H9 (cell line): ENCODE measurements around the gene CAVIN4. TPM values are rescaled to one million over a fixed set of nuclear protein-coding genes. Genes with fewer than 3 reads are reported as not detected.

Experiments
- DNase-seq: peaks from one replicate; pipeline ENCODE4 v3.0.0-alpha.2; 2017
- H2AFZ ChIP-seq: one replicate; pipeline ENCODE4 v1.6.1; 2013; ENCODE audit warnings: mild to moderate bottlenecking, low read length, control low read depth, moderate library complexity
- H2AK5ac ChIP-seq: 2 replicates; pipeline ENCODE4 v1.6.1; 2013; ENCODE audit warnings: low read length, control low read depth, mixed read lengths; ENCODE audit not compliant: insufficient read length
- H2BK120ac ChIP-seq: one replicate; pipeline ENCODE4 v1.6.1; 2013; ENCODE audit warnings: low read depth, mild to moderate bottlenecking, low read length, control low read depth, inconsistent platforms; ENCODE audit not compliant: poor library complexity, severe bottlenecking
- H2BK12ac ChIP-seq: 2 replicates; pipeline ENCODE4 v1.6.1; 2013; ENCODE audit warnings: low read length, control low read depth, mixed read lengths, low read depth; ENCODE audit not compliant: insufficient read length
- H2BK15ac ChIP-seq: 2 replicates; pipeline ENCODE4 v1.6.1; 2013; ENCODE audit warnings: low read depth, low read length, control low read depth
- H2BK20ac ChIP-seq: one replicate; pipeline ENCODE4 v1.6.1; 2013; ENCODE audit warnings: low read depth, mild to moderate bottlenecking, low read length, control low read depth, inconsistent platforms; ENCODE audit not compliant: poor library complexity, severe bottlenecking
- H2BK5ac ChIP-seq: 2 replicates; pipeline ENCODE4 v1.6.1; 2013; ENCODE audit warnings: low read length, control low read depth, mixed read lengths; ENCODE audit not compliant: insufficient read length
- H3K14ac ChIP-seq: 2 replicates; pipeline ENCODE4 v1.6.1; 2013; ENCODE audit warnings: low read length, control low read depth; ENCODE audit not compliant: insufficient read depth
- H3K18ac ChIP-seq: 2 replicates; pipeline ENCODE4 v1.6.1; 2013; ENCODE audit warnings: low read depth, mild to moderate bottlenecking, mixed read lengths, low read length, control low read depth; ENCODE audit not compliant: insufficient read length
- H3K23ac ChIP-seq: 2 replicates; pipeline ENCODE4 v1.6.1; 2013; ENCODE audit warnings: low read length, control low read depth, mixed read lengths, low read depth; ENCODE audit not compliant: insufficient read length
- H3K23me2 ChIP-seq: 2 replicates; pipeline ENCODE4 v1.6.1; 2013; ENCODE audit warnings: low read depth, mild to moderate bottlenecking, mixed read lengths, low read length, control low read depth; ENCODE audit not compliant: insufficient read length, poor library complexity, severe bottlenecking
- H3K27ac ChIP-seq: 2 replicates; pipeline ENCODE4 v1.5.1; 2013; ENCODE audit warnings: low read length, control low read depth, mixed read lengths, low read depth; ENCODE audit not compliant: insufficient read length
- H3K27me3 ChIP-seq: 2 replicates; pipeline ENCODE4 v1.6.1; 2013; ENCODE audit warnings: low read length, control low read depth, inconsistent platforms; ENCODE audit not compliant: insufficient read depth
- H3K4ac ChIP-seq: 2 replicates; pipeline ENCODE4 v1.6.1; 2013; ENCODE audit warnings: low read depth, mild to moderate bottlenecking, control low read depth, inconsistent platforms, low read length, moderate library complexity
- H3K4me1 ChIP-seq: 2 replicates; pipeline ENCODE4 v1.6.1; 2013; ENCODE audit warnings: low read length, control low read depth, inconsistent platforms; ENCODE audit not compliant: insufficient read depth
- H3K4me2 ChIP-seq: 2 replicates; pipeline ENCODE4 v1.6.1; 2013; ENCODE audit warnings: low read length, control low read depth, mixed read lengths; ENCODE audit not compliant: insufficient read length, insufficient read depth
- H3K56ac ChIP-seq: 2 replicates; pipeline ENCODE4 v1.6.1; 2013; ENCODE audit warnings: low read depth, mild to moderate bottlenecking, mixed read lengths, low read length, control low read depth; ENCODE audit not compliant: insufficient read length
- H3K79me1 ChIP-seq: 2 replicates; pipeline ENCODE4 v1.6.1; 2013; ENCODE audit warnings: low read depth, mild to moderate bottlenecking, moderate library complexity, low read length, control low read depth, inconsistent platforms; ENCODE audit not compliant: insufficient read depth, poor library complexity, severe bottlenecking
- H3K79me2 ChIP-seq: 2 replicates; pipeline ENCODE4 v1.6.1; 2013; ENCODE audit warnings: low read length, control low read depth, inconsistent platforms; ENCODE audit not compliant: insufficient read depth
- H3K9ac ChIP-seq: 2 replicates; pipeline ENCODE4 v1.6.1; 2013; ENCODE audit warnings: low read length, control low read depth, mixed read lengths; ENCODE audit not compliant: insufficient read length; ENCODE audit errors: extremely low read depth
- H3K9me3 ChIP-seq: one replicate; pipeline ENCODE4 v1.6.1; 2013; ENCODE audit warnings: low read depth, low read length, inconsistent platforms; ENCODE audit not compliant: control insufficient read depth
- H3T11ph ChIP-seq: one replicate; pipeline ENCODE4 v1.6.1; 2013; ENCODE audit warnings: mild to moderate bottlenecking, low read length, control low read depth, inconsistent platforms
- H4K20me1 ChIP-seq: one replicate; pipeline ENCODE4 v1.6.1; 2013; ENCODE audit not compliant: control insufficient read depth, insufficient read length, insufficient read depth
- H4K5ac ChIP-seq: 2 replicates; pipeline ENCODE4 v1.6.1; 2013; ENCODE audit warnings: low read depth, mild to moderate bottlenecking, mixed read lengths, low read length, control low read depth; ENCODE audit not compliant: insufficient read length
- H4K8ac ChIP-seq: replicated peaks from 2 replicates; pipeline ENCODE4 v1.6.1; 2013; ENCODE audit warnings: low read length, control low read depth, mixed read lengths, low read depth; ENCODE audit not compliant: insufficient read length
- H4K91ac ChIP-seq: 2 replicates; pipeline ENCODE4 v1.6.1; 2013; ENCODE audit warnings: low read depth, mild to moderate bottlenecking, moderate library complexity, mixed read lengths, low read length, control low read depth; ENCODE audit not compliant: insufficient read length
- H3K27ac Mint-ChIP-seq, 3 experiments: 2 replicates in 2 of 3; 3 replicates in 1 of 3; pipeline ENCODE4 v1.8.0; 2020 to 2021; ENCODE audit warnings: mixed read lengths in 3 of 3, mild to moderate bottlenecking in 1 of 3, moderate library complexity in 1 of 3
- H3K27me3 Mint-ChIP-seq: 2 replicates; pipeline ENCODE4 v1.8.0; 2021; ENCODE audit warnings: low read depth, mild to moderate bottlenecking, moderate library complexity, mixed read lengths
- H3K36me3 Mint-ChIP-seq, 3 experiments: 2 replicates in 2 of 3; 3 replicates in 1 of 3; pipeline ENCODE4 v1.8.0; 2020 to 2021; ENCODE audit warnings: low read depth in 3 of 3, mixed read lengths in 3 of 3; ENCODE audit not compliant: insufficient read depth in 1 of 3
- H3K4me1 Mint-ChIP-seq, 2 experiments: 2 replicates each; pipeline ENCODE4 v1.8.0; 2020; ENCODE audit warnings: mixed read lengths in 2 of 2
- H3K4me3 Mint-ChIP-seq, 2 experiments: 2 replicates in 1 of 2; 3 replicates in 1 of 2; pipeline ENCODE4 v1.8.0; 2020 to 2021; ENCODE audit warnings: mild to moderate bottlenecking in 2 of 2, mixed read lengths in 2 of 2, moderate library complexity in 1 of 2
- H3K9me3 Mint-ChIP-seq, 2 experiments: 2 replicates in 1 of 2; 3 replicates in 1 of 2; pipeline ENCODE4 v1.8.0; 2020; ENCODE audit warnings: mild to moderate bottlenecking in 2 of 2, mixed read lengths in 2 of 2, moderate library complexity in 1 of 2
- WGBS: extraction: QIAGEN DNeasy Blood & Tissue Kit; methylation state at CpG from one replicate; pipeline ENCODE4 v1.1.7; 2013; ENCODE audit warnings: missing lambda C conversion rate, low lambda C conversion rate, mixed read lengths; ENCODE audit not compliant: insufficient read length; ENCODE audit errors: extremely low coverage; 5-methylcytosine and 5-hydroxymethylcytosine counted together
- total RNA-seq: library from RNA; stranded (reverse); gene quantifications from 2 replicates; pipeline ENCODE4 v1.2.1, GENCODE V29; 2021
- TF ChIP-seq, protein P1 (sequence below): fragments of 200-600 bp; sonication (generic); conservative IDR thresholded peaks from 3 replicates; pipeline ENCODE4 v1.8.0; 2021; ENCODE audit warnings: antibody characterized with exemption, mild to moderate bottlenecking

The CAVIN4 gene
- total RNA-seq, 1 experiment from 2014 or later, result 7.3 TPM

- Histone ChIP-seq H3K27me3 (no peaks in the 10 kb centered on the region), H3K4me1 (no peaks in the 10 kb centered on the region), H2BK20ac (no peak overlapping the region), H3K79me2 (no peaks in the 10 kb centered on the region), H2AFZ (no peak overlapping the region), H3K27ac (no peak overlapping the region), H3K23me2 (no peaks in the 10 kb centered on the region), H2AK5ac (no peak overlapping the region), H3K14ac (no peak overlapping the region), H3K4me2 (no peak overlapping the region), H2BK12ac (no peak overlapping the region), H4K8ac (no peak overlapping the region), H3K56ac (no peak overlapping the region), H4K20me1 (no peaks in the 10 kb centered on the region), H2BK120ac (no peak overlapping the region), H2BK5ac (no peak overlapping the region), H3K18ac (no peak overlapping the region), H4K91ac (no peak overlapping the region), H3K4ac (no peak overlapping the region), H3K79me1 (no peaks in the 10 kb centered on the region), H2BK15ac (no peak overlapping the region), H3K9ac (no peak overlapping the region), H4K5ac (no peak overlapping the region), H3T11ph (no peak overlapping the region), H3K9me3 (no peaks in the 10 kb centered on the region), H3K23ac (no peak overlapping the region)
- no CpG with 5 or more reads among the region's 4 CpGs for WGBS
- Mint-ChIP-seq H3K4me3 (no peak overlapping the region), H3K36me3 (peaks cover 5 to 55% (median 50%) of the 10 kb centered on the region in 3 experiments; a peak in 6 of 7 replicates), H3K27ac (no peak overlapping the region), H3K4me1 (no peaks in the 10 kb centered on the region), H3K27me3 (no peaks in the 10 kb centered on the region), H3K9me3 (no peaks in the 10 kb centered on the region)
- no peak for DNase-seq
- TF ChIP-seq, protein P1, sequence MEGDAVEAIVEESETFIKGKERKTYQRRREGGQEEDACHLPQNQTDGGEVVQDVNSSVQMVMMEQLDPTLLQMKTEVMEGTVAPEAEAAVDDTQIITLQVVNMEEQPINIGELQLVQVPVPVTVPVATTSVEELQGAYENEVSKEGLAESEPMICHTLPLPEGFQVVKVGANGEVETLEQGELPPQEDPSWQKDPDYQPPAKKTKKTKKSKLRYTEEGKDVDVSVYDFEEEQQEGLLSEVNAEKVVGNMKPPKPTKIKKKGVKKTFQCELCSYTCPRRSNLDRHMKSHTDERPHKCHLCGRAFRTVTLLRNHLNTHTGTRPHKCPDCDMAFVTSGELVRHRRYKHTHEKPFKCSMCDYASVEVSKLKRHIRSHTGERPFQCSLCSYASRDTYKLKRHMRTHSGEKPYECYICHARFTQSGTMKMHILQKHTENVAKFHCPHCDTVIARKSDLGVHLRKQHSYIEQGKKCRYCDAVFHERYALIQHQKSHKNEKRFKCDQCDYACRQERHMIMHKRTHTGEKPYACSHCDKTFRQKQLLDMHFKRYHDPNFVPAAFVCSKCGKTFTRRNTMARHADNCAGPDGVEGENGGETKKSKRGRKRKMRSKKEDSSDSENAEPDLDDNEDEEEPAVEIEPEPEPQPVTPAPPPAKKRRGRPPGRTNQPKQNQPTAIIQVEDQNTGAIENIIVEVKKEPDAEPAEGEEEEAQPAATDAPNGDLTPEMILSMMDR, result no peak
Observed at GRCh38 chr9:100575006-100575405, 2.9 kb upstream of the CAVIN4 start.
